Nephron progenitor cell (in vitro differentiated cells): Measurements from ENCODE around the gene PDLIM3.
"Not testable (repeated sequence)": the region's sequence is repeated elsewhere in the genome, so short reads cannot be mapped to it uniquely, and the experiment has no call there.

Experiments used
- DNase-seq: peaks from one replicate; pipeline ENCODE4 v3.0.0; 2021
- H3K27ac Mint-ChIP-seq: 2 replicates; pipeline ENCODE4 v1.8.0; 2021; ENCODE audit warnings: mild to moderate bottlenecking, moderate library complexity, mixed read lengths
- H3K27me3 Mint-ChIP-seq: 2 replicates; pipeline ENCODE4 v1.8.0; 2021; ENCODE audit warnings: mild to moderate bottlenecking, low read depth, mixed read lengths; ENCODE audit not compliant: poor library complexity
- H3K36me3 Mint-ChIP-seq: 2 replicates; pipeline ENCODE4 v1.8.0; 2021; ENCODE audit warnings: low read depth, mixed read lengths
- H3K4me1 Mint-ChIP-seq: 2 replicates; pipeline ENCODE4 v1.8.0; 2021; ENCODE audit warnings: mixed read lengths
- H3K4me3 Mint-ChIP-seq: 2 replicates; pipeline ENCODE4 v1.8.0; 2021; ENCODE audit warnings: mild to moderate bottlenecking, moderate library complexity, mixed read lengths
- H3K9me3 Mint-ChIP-seq: 2 replicates; pipeline ENCODE4 v1.8.0; 2021; ENCODE audit warnings: mild to moderate bottlenecking, moderate library complexity, mixed read lengths
- CTCF ChIP-seq: fragments of 200-600 bp; sonication (generic); IDR thresholded peaks from 2 replicates; pipeline ENCODE4 v1.5.0; 2021; ENCODE audit warnings: antibody characterized with exemption

The PDLIM3 gene

GRCh38 chr4:185559915-185560281 is 24.6 kb upstream of the PDLIM3 start:
- H3K27ac Mint-ChIP-seq, result no peak overlapping the region
- H3K36me3 Mint-ChIP-seq, result peaks cover 7% of the 10 kb centered on the region
- no peak for DNase-seq
- no peak overlapping the region for H3K4me3 Mint-ChIP-seq
- peaks cover 10% of the 10 kb centered on the region for H3K4me1 Mint-ChIP-seq
- H3K27me3 Mint-ChIP-seq, result peaks cover 9% of the 10 kb centered on the region
- peaks cover 54% of the 10 kb centered on the region for H3K9me3 Mint-ChIP-seq
- no peak for TF ChIP-seq CTCF

- not testable (repeated sequence) for H3K4me3 Mint-ChIP-seq, H3K4me1 Mint-ChIP-seq, DNase-seq, H3K27ac Mint-ChIP-seq, H3K36me3 Mint-ChIP-seq, H3K27me3 Mint-ChIP-seq
- peaks cover 49% of the 10 kb centered on the region for H3K9me3 Mint-ChIP-seq
These were observed 24.1 kb upstream of the PDLIM3 start for GRCh38 chr4:185559251-185559914.

- no peak for TF ChIP-seq CTCF
- Mint-ChIP-seq H3K27ac (no peak overlapping the region), H3K4me3 (no peak overlapping the region), H3K4me1 (peaks cover 5% of the 10 kb centered on the region), H3K36me3 (peaks cover 7% of the 10 kb centered on the region), H3K9me3 (peaks cover 40% of the 10 kb centered on the region), H3K27me3 (no peaks in the 10 kb centered on the region)
- DNase-seq, result no peak
These were observed 19.2 kb upstream of the PDLIM3 start for GRCh38 chr4:185554365-185555126.

- Mint-ChIP-seq H3K27me3 (no peaks in the 10 kb centered on the region), H3K4me3 (no peak overlapping the region), H3K9me3 (peaks cover 20% of the 10 kb centered on the region), H3K36me3 (no peaks in the 10 kb centered on the region), H3K27ac (no peak overlapping the region), H3K4me1 (peaks cover 4% of the 10 kb centered on the region)
- no peak for DNase-seq
- no peak for TF ChIP-seq CTCF
These were observed 16.9 kb upstream of the PDLIM3 start for GRCh38 chr4:185552254-185552653.

- no peak for TF ChIP-seq CTCF
- Mint-ChIP-seq H3K4me3 (no peak overlapping the region), H3K27me3 (no peaks in the 10 kb centered on the region), H3K4me1 (peaks cover 4% of the 10 kb centered on the region), H3K9me3 (peaks cover 8% of the 10 kb centered on the region), H3K36me3 (no peaks in the 10 kb centered on the region), H3K27ac (no peak overlapping the region)
- DNase-seq, result no peak
These were observed 15.6 kb upstream of the PDLIM3 start for GRCh38 chr4:185550933-185551332.

GRCh38 chr4:185549095-185549639 is 13.9 kb upstream of the PDLIM3 start:
- H3K4me3 Mint-ChIP-seq, result no peak overlapping the region
- no peak for TF ChIP-seq CTCF
- peaks cover 4% of the 10 kb centered on the region for H3K4me1 Mint-ChIP-seq
- no peaks in the 10 kb centered on the region for H3K36me3 Mint-ChIP-seq
- no peak overlapping the region for H3K27ac Mint-ChIP-seq
- H3K9me3 Mint-ChIP-seq, result peaks cover 5% of the 10 kb centered on the region
- H3K27me3 Mint-ChIP-seq, result no peaks in the 10 kb centered on the region
- no peak for DNase-seq
